Posterior cingulate gyrus (tissue), 11 donors: ENCODE data around the gene ABHD1.
A peak's percentile ranks its signal among the peaks of the same experiment; 100 is the strongest.

Experiments used
- DNase-seq, 10 donors: peaks; one replicate each; pipeline versions ENCODE4 v3.0.0 to v3.0.0-alpha.2; 2020 to 2021; ENCODE audit warnings: mixed read lengths in 3 of 10
- intact Hi-C: fragments of 100-400 bp; cut with DNase I; formaldehyde crosslinking; loops from one replicate; pipeline ENCODE4 v1.15.1; 2023

The ABHD1 gene

DNA sequence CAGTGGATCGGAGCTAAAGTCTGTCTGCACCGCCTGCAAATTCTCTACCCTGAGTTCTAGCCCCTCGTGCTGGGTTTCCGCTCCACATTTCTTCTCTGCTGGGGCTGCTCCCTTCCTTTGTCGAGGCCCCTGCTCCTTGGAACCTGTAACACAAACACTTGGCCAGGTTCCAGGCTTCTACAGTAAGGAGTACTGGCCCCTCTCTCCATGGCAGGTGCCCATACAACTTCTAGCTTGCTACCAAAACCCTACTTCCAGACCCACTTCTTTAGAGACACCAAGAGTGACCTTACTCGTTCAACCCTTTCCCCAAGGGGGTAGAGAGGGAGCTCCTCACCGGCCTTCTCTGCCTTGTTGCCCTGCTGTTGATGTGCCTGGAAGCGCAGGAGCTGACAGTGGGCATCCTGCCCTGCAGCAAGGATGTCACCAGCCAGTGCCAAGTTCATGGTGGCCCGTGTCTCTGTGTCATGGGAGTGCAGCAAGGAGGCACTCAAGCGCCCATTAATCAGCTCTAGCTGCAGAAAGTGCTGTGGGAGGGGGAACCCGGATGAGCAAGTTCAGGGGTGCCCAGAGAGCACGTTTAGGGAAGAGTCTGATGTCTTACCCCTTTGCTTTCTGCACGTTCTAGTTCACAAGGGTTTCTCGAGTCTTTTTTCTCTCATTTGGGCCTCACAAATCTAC is 9.7 kb downstream of the ABHD1 start:
- intact Hi-C loops: loop anchor here (5.0 kb wide), 2 partner anchors 46 to 79 kb away; partner anchors contain the start of genes ATRAID, KHK and SLC5A6
- DNase-seq: no peak

DNA sequence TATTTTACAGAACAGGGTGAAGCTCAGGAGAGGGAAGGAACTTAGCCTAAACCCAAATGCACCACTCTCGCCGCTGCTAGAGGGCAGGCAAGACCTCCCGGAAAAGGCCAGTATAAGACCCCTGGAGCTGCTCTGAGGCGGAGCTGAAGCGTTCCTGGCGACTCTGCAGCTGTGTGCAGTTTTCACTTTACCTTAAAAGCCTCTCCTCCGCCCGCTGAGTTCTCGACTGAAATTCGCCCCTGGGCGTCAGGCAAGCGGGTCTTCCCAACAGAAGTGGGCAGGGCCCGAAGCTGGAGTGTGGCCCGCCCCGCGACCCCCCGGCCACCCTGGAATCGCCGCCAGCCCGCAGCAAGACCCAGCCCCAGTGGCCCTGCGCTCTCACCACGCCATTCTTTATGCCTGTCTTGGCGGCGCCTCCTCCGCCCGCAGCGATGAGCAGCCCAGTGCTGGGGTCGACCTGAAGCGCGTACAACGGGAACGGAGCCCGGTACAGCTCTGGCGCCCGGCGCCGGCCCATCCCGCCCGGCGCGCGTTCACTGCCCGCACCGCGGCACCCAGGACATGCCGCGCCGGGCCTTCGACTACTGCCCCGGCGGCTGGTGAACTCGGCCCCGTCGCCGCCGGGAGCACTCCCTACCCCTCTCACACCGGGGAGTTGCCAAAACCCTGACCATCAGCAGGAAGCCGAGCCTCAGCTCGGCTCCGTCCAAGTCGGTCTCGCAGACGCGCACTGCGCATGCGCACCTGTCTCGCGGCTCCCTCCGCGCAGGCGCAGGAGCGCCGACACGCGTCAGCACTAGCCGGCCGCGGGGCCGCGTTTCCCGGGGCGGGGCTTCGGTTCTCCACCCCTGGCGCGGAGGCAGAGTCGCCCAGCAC is 10.5 kb downstream of the ABHD1 start, which contains the start of gene PREB:
Gene PREB (minus strand): TSS at position 732 of the 876 bp plus-strand sequence. CDS start 215 bp downstream, at position 517.
- intact Hi-C loops: loop anchor here (5.0 kb wide), 2 partner anchors 47 to 78 kb away; partner anchors contain the start of genes ATRAID, KHK and SLC5A6
- peak; percentile 90 to 99 (median 96) for DNase-seq

DNA sequence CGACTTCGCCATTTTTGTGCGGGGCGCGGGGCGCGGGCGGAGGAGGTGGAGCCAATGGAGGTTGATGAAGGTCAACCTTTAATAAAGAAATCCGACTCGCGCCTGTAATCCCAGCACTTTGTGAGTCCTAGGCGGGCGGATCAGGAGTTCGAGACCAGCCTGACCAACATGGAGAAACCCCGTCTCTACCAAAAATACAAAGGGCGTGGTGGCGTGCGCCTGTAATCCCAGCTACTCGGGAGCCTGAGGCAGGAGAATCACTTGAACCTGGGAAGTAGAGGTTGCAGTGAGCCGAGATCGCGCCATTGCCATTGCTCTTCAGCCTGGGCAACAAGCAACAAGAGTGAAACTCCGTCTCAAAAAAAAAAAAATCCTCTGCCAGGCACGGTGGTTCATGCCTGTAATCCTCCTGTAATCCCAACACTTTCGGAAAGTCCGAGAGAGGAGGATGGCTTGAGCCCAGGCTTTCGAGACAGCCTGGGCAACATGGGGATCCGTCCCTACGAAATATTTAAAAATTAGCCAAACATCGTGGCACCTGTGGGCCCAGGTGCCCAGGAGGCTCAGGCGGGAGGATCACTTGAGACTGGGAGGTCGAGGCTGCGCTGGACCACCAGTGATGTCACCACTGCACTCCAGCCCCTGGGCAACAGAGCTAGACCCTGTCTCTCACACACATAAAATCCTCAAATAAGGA is 11.3 kb downstream of the ABHD1 start:
- DNase-seq: no peak
- intact Hi-C loops: loop anchor here (5.0 kb wide), 2 partner anchors 48 to 77 kb away; partner anchors contain the start of genes ATRAID, KHK and SLC5A6

DNA sequence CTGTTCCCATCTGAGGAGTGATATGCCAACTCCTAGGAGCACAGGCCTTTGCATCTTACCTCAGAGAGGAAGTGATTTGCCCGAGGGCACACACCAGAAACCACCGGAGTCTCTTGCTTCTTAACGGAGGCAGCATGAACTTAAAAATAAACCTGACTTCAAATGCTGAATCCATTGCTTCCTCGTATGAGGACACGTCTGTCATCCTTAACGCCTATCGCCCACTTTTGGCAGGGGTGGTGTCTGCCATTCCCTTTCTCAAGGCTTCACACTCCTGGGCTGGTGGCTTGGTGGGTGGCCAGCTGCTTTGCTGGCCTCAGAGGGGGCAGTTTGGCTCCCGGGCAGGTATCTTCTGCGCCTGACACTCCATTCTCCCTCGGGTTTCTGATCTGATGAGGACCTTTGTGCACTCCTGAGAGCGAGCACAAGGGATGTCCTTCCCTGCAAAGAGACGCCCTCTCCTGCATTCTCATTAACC is 11.9 kb downstream of the ABHD1 start:
- intact Hi-C loops: no loop called here
- DNase-seq: peak in 1 of 10 donors; percentile 84

DNA sequence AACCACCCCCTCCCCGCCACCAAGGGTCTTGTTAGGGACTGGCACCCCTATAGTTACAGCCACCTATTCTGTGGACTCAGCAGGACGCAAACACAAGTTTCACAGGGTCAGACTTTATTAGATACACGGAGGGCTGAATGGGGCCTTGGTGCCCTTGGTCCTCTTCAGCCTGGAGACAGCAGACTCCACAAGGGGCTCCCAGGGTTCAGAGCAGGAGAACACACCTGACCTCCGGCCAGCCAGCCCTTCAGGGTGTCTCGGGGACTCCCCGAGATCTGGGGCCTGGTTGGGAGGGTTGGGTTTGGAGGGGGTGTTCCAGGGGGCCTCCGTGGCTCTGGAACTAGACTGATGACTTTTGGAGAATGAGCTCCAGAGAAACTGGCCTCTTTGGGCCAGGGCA is 13.1 kb downstream of the ABHD1 start:
- peak in 1 of 10 donors; percentile 35 for DNase-seq
- intact Hi-C loops: no loop called here

DNA sequence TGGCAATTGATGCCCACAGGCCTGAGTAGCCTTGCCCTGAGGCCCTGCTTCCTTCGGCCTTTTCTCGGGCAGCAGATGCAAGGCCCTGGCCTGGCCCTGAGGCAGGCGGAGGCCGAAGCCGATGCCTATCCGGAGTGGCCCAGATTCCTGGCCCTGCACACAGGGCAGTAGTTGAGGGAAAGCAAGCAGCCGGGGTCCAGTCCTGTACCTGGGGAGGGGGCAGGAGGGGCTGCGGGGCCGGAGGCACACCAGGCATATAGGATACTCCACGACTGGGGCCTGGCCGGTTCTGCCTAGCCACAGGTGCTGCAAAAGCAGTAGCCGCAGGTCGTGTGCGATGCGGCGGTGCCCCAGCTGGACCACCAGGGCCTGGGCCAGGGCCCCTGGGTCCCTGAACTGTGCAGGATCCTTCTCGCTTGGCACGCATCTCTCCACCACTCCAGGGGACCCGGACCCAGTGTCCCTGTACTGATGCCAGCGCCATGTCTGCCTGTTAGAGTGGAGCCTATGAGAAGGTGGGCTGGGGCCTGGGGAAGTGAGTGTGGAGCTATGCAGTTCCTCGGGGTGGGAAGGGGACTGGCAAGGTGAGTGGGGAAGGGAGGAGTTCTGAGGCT is 13.8 kb downstream of the ABHD1 start:
- intact Hi-C loops: no loop called here
- peak in 2 of 10 donors; percentile 23 to 76 for DNase-seq

DNA sequence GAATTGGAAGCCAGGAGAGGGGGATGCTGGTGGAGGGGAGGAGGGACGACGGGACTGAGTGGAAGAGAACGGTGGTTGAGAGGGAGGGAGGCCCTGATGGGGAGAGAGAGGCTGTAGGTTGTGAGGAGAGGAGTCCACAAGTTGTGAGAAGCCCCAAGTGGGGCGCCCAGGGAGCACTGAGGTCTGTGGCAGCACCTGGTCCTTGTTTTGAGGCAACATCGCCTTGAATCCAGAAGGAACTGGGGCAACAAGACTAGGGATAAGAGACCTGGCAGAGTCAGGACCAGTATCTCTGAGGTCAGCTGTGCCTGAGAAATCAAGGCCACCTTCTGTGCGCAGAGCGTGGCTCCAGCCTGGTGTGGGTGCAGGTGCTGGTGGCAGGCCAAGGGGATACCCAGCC is 14.5 kb downstream of the ABHD1 start:
- intact Hi-C loops: no loop called here
- peak in 1 of 10 donors; percentile 21 for DNase-seq

DNA sequence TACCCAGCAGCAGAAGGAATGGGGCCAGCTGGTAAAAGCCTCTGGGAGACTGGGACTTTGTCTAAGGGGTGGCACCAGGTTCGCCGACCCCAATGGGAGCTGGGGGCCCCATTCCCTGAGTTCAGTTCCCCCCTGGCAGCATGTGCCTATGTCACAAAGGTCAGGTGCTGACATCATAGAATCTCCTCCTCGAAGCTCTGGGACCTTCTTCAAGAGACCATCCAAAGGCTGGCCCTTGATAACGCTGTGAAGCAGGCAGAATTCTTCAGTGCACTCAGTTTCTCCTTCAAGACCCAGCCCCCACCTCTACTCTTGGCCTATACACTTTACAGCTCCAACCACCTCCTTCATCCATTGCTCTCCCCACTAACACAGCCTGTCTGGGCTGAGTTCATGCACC is 15.7 kb downstream of the ABHD1 start, which contains the start of gene PRR30:
Gene PRR30 (minus strand): TSS at position 101 of the 400 bp plus-strand sequence. CDS start 1,081 bp downstream, outside the sequence.
- DNase-seq: no peak
- intact Hi-C loops: no loop called here

DNA sequence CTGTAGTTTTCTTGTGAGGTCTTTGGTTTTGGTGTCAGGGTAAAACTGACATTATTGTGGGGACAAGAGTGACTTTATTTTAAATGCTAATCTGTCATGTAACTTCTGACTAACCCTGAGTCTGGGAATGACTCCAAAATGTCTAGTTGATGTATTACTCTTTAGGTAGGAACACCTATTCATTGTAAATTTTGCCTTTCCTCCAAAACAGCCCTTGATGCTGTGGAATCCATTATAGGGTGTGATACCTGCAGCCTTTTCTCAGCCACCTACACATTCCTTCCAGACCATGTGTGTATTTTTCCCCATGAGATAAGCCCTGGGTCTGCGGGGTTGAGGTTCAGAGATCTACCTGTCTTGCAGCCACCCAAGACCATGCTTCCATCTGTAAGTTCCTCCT is 19.7 kb downstream of the ABHD1 start:
- DNase-seq: no peak
- intact Hi-C loops: no loop called here

DNA sequence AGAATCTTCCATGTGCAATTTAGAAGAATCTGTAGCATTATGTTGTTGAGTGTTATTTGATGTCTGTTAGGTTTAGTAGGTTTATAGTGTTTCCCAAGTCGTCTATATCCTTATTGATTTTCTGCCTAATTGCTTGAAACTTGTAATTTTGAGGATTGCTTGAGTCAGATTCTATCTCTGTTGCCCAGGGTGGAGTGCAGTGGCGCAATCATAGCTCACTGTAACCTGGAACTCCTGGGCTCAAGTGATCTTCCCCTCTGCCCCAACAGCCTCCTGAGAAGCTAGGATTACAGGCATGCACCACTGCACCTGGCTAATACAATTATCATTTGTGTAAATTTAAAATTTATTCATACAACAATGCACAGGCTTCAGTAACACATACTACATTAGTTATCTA is 22.1 kb downstream of the ABHD1 start:
- no peak for DNase-seq
- intact Hi-C loops: no loop called here

DNA sequence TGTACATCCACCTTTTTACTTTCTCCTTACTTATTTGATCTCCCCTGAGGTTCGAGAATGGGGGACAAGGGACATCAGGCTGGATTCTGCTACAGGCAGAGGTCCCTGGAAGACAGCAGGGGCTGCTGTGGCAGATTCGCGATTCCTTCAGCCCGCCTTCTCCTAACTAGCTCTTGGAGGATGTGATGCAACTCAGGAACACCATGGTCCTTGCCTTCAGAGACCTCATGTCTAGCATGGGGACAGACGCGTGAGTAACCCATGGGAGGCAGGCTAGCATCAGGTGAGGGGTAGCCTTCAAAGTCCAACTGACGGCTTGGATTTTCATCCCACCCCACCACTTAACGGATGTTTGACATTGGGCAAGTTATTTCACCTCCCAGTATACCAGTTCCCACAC is 24.3 kb downstream of the ABHD1 start:
- DNase-seq: no peak
- intact Hi-C loops: no loop called here

DNA sequence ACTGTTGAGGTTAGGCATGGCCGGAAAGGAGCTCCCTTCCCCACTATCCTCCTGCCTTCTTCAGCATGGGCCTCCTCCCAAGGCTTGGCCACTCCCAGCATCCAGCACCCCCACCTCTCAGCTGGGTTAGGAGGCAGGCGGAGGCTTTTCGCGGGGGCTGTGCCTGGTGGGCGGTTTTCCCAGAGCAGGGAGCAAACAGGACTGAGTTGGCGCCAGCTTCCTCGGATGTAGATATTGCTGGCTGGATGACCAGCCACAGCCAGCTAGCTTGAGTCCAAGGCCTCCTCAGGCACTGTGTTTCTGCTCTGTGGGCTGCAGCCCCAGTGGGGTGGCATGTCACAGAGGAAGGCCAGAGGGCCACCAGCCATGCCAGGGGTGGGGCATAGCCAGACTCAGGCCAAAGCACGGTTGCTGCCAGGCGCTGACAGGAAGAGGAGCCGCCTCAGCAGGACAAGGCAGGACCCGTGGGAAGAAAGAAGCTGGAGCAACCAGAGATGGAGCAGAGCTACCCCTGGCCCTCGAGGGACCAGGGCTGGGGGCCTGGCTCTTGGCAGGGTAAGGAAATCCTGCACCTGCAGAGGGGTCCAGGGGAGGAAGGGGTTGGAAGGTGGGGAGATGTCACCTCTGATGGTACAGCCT is 25.3 kb downstream of the ABHD1 start, which contains the start of gene TCF23:
Gene TCF23 (plus strand): TSS at position 204 of the 639 bp plus-strand sequence. CDS start 130 bp downstream, at position 334.
- no peak for DNase-seq
- intact Hi-C loops: no loop called here

DNA sequence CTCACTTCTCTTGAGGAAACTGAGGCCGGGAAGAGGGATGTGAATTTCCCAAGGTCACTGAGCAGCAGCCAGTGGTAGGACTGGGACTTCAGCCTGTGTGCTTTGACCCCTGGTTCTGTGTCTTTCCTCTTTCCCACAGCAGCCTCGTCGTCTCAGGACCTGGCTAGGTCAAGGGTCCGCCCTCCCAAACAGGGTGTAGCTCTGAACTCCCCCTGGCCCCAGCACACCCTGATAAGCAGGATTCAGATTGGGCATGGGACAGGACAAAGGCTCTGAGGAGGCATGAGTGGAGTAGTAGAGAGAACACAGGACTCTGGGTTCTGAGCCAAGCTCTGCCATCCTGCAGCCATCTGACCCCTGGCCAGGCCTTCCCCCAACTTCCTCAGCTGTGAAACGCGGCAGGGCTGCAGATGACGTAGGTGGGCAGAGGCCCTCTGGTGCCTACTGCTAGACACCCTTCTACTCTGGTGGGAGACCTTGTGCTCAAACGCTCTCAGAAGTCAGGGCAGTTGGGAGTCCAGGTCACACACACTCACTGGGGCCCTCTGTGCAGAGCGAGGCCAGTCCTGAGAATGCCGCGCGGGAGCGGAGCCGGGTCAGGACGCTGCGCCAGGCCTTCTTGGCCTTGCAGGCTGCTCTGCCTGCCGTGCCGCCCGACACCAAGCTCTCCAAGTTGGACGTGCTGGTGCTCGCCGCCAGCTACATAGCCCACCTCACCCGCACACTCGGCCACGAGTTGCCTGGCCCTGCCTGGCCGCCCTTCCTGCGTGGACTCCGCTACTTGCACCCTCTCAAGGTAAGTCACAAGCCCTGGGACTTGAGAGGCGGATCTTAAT is 26.2 kb downstream of the ABHD1 start:
- no peak for DNase-seq
- intact Hi-C loops: no loop called here

DNA sequence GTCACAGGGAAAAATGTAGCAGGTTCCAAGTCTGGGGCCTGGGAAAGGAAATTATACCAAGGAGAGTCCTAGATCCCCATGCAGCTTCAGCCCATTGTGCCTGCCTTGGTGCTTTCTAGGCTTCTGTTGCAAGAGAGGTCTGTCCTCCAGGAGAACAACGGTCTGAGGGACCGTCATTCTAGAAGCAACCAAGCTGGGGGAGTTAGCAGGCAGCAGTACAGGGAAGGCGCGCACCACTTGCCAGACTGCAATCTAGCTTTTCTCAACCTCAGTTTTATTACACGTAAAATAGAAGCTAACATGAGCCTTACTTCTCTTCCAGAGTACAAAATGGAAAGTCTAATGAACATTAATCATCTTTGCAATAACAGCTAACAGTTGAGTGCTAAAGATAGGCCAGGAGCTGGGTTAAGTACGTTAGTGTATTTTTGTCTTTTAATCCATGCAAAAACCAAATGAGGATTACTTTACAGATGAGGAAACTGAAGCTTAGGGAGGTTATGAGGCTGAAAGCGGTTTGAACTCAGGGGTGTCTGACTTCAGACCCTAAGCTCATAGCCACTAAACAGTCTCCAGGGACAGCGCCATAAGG is 27.1 kb downstream of the ABHD1 start:
- intact Hi-C loops: no loop called here
- DNase-seq: no peak

DNA sequence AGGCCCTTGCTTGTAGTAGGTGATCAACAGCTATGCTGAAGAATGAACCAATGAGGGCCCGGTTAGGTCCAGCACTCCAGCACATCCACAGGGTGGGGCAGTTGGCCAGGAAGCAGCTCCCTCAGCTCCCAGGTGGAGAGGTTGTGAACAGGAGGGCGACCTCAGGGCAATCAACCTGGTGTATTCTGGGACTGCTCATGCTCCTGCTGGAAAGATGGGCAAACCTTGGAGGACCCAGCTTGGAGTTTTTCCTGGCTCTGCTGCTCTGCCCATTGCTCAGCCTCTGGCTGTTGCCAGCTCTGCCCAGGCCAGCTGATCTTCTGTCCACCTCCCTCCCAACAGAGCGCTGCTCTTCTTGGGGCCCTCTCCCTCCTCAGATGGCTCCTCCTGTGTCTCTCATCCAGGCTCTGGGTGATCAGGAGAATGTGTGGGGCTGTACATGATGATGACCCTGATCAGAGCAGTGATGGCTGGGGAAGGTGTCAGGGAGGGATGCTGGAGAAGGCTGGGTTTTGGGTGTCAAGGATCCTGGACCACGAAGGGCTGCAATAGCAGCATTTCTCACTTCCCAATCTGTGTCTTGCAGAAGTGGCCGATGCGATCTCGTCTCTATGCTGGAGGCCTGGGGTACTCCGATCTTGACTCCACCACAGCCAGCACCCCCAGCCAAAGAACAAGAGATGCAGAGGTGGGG is 28.6 kb downstream of the ABHD1 start:
- DNase-seq: peak in 1 of 10 donors; percentile 24
- intact Hi-C loops: no loop called here

DNA sequence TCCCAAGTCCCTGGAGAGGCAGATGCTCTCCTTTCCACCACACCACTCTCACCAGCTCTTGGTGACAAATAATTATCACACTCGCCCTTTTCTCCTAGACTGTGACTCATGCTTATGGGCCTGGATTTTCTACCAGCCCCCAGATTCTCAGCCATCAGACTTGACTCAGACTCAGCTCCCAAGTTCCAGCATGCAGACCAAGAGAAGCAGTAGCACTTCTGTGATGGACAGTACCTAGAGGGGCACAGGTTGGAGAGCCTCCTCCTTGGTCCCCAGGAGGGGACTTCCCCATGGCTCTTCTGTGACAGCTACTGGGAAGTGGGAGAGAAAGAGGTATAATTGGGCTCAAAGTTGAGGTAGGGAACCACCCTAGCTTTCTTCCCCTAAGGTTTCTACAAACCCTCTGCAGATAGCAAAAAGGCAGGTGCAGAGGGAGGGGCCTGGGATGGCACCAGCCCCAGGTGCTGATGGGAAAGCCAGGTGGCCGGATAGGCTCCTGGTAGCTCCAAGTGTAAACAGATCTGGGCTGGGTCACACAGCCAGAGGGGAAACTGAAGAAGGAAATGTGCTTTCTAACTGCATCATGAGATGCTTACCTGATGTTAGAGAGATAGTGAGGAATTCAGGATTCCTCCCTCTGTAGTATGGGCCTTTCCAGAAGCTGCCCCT is 29.3 kb downstream of the ABHD1 start:
- peak in 1 of 10 donors; percentile 26 for DNase-seq
- intact Hi-C loops: no loop called here

DNA sequence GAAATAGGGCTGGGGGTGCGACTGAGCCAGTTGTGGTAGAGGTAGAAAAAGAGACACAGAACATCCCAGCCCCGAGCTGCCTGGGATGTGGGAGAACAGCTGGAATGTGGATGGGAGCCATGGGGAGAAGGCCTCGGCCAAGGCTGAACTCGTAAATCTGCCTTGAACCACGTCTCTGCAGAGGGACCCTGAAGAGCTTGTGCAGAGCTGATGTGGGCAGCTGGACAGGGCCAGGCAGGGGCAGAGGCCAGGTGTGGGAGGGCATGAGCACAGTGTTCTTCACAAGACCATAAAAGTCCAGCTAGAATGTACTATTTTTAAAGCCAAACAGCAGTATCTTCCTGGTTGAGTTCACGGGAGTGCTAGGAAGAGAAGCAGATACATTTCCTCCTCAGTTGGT is 30.9 kb downstream of the ABHD1 start:
- intact Hi-C loops: no loop called here
- DNase-seq: no peak
